Small intestine (tissue), 16 donors: ENCODE measurements around the gene CDCP1. TPM values are rescaled to one million over a fixed set of nuclear protein-coding genes. Genes with fewer than 3 reads are reported as not detected.

ENCODE experiments used
- DNase-seq, 2 donors: peaks; one replicate each; pipeline versions ENCODE4 v3.0.0 to v3.0.0-alpha.2; 2013
- FAIRE-seq: peaks from 2 replicates; lab custom pipeline; 2012; peaks lifted over from hg19 to GRCh38; lab: Jason Lieb, UNC
- H3K27ac ChIP-seq, 3 donors: one replicate each; pipeline ENCODE4 v1.5.1; 2013; ENCODE audit warnings: low read length in 2 of 3, mild to moderate bottlenecking in 2 of 3, control low read depth in 1 of 3, inconsistent platforms in 1 of 3, low read depth in 1 of 3, moderate library complexity in 1 of 3
- H3K27me3 ChIP-seq, 3 donors: one replicate each; pipeline ENCODE4 v1.6.1; 2013; ENCODE audit warnings: low read length in 3 of 3, inconsistent platforms in 1 of 3; ENCODE audit not compliant: control insufficient read depth in 3 of 3, insufficient read depth in 3 of 3
- H3K36me3 ChIP-seq, 3 donors: one replicate each; pipeline ENCODE4 v1.6.1; 2013; ENCODE audit warnings: low read length in 3 of 3, inconsistent platforms in 1 of 3, low read depth in 1 of 3, mild to moderate bottlenecking in 1 of 3, moderate library complexity in 1 of 3; ENCODE audit not compliant: control insufficient read depth in 3 of 3, insufficient read depth in 2 of 3
- H3K4me1 ChIP-seq, 3 donors: one replicate each; pipeline ENCODE4 v1.6.1; 2013; ENCODE audit warnings: low read length in 2 of 3, inconsistent platforms in 1 of 3, low read depth in 1 of 3, mild to moderate bottlenecking in 1 of 3, moderate library complexity in 1 of 3; ENCODE audit not compliant: control insufficient read depth in 3 of 3, insufficient read depth in 2 of 3
- H3K4me3 ChIP-seq, 3 donors: one replicate each; pipeline ENCODE4 v1.5.1; 2013; ENCODE audit warnings: low read length in 3 of 3, control low read depth in 1 of 3, inconsistent platforms in 1 of 3, low read depth in 1 of 3, mild to moderate bottlenecking in 1 of 3, moderate library complexity in 1 of 3
- H3K9me3 ChIP-seq, 2 donors: one replicate each; pipeline ENCODE4 v1.6.1; 2013; ENCODE audit warnings: low read depth in 1 of 2, low read length in 1 of 2; ENCODE audit not compliant: control insufficient read depth in 2 of 2, insufficient read depth in 1 of 2
- WGBS, 3 donors: extraction: QIAGEN DNeasy Blood & Tissue Kit; methylation state at CpG; one replicate each; pipeline ENCODE4 v1.1.7; 2013; 5-methylcytosine and 5-hydroxymethylcytosine counted together
- long read RNA-seq, 10 donors: transcript quantifications; one replicate each; lab custom pipeline, GENCODE V29; 2026
- polyA plus RNA-seq, 4 donors: library from polyadenylated mRNA; stranded (reverse) in 3 of 4; unstranded in 1 of 4; fragments of 200-250 nt in 3 of 4; fragments of 120-200 nt in 1 of 4; gene quantifications; one replicate each; pipeline versions ENCODE4 v1.2.1 to v1.2.3, GENCODE V29; 2013
- donor health status: healthy with polysubstance abuse.
- donor health status: control.
- donor health status: control.
- donor health status: Bipolar disorder and iron deficiency.
- donor health status: healthy.

Gene CDCP1, protein sequence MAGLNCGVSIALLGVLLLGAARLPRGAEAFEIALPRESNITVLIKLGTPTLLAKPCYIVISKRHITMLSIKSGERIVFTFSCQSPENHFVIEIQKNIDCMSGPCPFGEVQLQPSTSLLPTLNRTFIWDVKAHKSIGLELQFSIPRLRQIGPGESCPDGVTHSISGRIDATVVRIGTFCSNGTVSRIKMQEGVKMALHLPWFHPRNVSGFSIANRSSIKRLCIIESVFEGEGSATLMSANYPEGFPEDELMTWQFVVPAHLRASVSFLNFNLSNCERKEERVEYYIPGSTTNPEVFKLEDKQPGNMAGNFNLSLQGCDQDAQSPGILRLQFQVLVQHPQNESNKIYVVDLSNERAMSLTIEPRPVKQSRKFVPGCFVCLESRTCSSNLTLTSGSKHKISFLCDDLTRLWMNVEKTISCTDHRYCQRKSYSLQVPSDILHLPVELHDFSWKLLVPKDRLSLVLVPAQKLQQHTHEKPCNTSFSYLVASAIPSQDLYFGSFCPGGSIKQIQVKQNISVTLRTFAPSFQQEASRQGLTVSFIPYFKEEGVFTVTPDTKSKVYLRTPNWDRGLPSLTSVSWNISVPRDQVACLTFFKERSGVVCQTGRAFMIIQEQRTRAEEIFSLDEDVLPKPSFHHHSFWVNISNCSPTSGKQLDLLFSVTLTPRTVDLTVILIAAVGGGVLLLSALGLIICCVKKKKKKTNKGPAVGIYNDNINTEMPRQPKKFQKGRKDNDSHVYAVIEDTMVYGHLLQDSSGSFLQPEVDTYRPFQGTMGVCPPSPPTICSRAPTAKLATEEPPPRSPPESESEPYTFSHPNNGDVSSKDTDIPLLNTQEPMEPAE
- polyA plus RNA-seq: 10 to 100 TPM in 2 of 4 donors, 1 to 10 TPM in 2; 8.4 to 30.6 (median 12.6) TPM
- long read RNA-seq, donor 1: 0 reads
- long read RNA-seq, donor 2: 0 reads
- long read RNA-seq, donor 3, partial matches to known transcripts: 6 of 7 reads
- long read RNA-seq, donor 3, other reads (novel, unspliced or antisense): 0 of 7 reads
- long read RNA-seq, donor 4: 0 reads
- long read RNA-seq, donor 5: 0 reads
- long read RNA-seq, donor 6, partial matches to known transcripts: 0 of 2 reads
- long read RNA-seq, donor 6, other reads (novel, unspliced or antisense): 0 of 2 reads
- long read RNA-seq, donor 7: 0 reads
- long read RNA-seq, donor 8: 0 reads
- long read RNA-seq, donor 9, partial matches to known transcripts: 0 of 1 reads
- long read RNA-seq, donor 9, other reads (novel, unspliced or antisense): 0 of 1 reads
- long read RNA-seq, donor 10, full-length matches to known transcripts: 1 of 1 reads
- long read RNA-seq, donor 10, partial matches to known transcripts: 0 of 1 reads
- long read RNA-seq, donor 10, other reads (novel, unspliced or antisense): 0 of 1 reads

DNA sequence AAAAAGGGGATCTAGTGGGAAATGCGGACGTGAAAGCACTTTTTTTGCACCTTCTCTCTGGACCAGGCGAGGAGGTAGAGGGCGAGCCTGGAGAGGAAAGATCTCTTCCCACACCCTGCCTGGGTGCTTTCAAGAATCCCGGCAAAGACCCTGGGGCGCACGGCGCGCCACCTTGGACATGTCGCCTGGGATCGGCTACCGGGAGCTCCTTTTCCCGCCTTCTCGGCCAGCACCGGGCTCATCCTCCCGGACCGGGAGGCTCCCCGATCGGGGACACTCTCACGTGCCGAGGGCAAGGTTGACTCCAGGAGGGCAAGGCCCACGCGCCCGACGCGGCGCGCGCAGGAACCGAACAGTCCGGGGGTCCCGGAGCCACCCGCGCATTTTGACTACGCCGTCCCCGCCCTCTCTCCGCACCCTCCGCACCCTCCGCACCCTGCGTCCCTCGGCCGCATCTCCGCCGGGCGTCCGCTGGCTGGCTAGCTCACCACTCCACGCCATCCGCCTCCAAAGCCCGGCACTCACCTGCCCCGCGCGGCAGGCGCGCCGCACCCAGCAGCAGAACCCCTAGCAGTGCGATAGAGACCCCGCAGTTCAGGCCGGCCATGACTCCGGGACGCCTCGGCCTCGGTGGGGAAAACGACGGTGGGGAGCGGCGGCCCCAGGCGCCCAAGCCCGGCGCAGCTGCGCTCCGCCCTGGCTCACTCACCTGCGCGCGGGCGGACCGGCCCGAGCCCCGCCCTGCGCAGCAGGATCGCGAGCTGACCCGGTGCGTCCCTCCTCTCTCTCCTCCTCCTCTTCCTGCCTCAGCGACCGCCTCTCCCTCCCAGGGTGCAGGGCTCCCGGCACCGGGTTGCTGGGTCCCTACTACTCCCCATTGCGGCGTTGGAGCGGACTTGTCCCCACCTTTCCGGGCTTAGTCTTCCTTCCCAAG is at the start of gene CDCP1:
Gene CDCP1, minus strand, starts transcription at position 698 of the 934 bp plus-strand sequence. Its CDS starts 91 bp downstream, at position 607.
- Histone ChIP-seq H3K27ac (peak within 1 kb of the TSS; percentile 89 to 96 (median 96)), H3K4me3 (peak within 1 kb of the TSS; percentile 65 to 74 (median 74)), H3K4me1 (peaks cover 0 to 4% (median 2%) of the 10 kb centered on the region in 3 donors), H3K36me3 (no peaks in the 10 kb centered on the region), H3K27me3 (peaks cover 0 to 11% (median 2%) of the 10 kb centered on the region in 3 donors), H3K9me3 (no peaks in the 10 kb centered on the region)
- DNase-seq (peak; percentile 86 to 90), FAIRE-seq (no peak)
- WGBS, 3 donors: 0 to 2% (median 1%) methylated on average over 67 to 92 of the region's 92 CpGs

DNA sequence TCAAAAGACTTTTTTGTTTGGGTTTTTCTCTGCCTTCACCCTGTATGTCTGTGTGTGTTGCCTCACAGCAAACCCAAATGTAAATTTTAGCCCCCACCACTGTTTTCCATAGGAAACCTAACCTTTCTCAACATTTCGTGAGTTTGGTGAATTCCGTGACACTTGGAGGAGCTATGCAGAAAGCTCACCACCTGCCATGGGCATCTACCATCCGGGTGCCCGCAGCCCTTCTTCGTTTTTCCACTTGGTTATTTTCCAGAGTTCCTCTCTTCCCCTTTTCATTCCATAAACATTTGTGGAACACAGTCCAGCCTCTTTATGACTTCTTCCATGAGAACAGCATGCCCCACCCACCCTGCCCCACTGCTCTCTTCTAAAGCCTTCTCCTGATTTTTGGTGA is 48.6 kb upstream of the CDCP1 start:
- DNase-seq (no peak), FAIRE-seq (no peak)
- WGBS, 3 donors: 86 to 90% (median 87%) methylated on average over 5 of the region's 5 CpGs
- Histone ChIP-seq H3K27ac (no peak overlapping the region), H3K27me3 (no peaks in the 10 kb centered on the region), H3K9me3 (no peaks in the 10 kb centered on the region), H3K4me3 (no peak overlapping the region), H3K4me1 (peaks cover 0 to 2% (median 0%) of the 10 kb centered on the region in 3 donors), H3K36me3 (no peaks in the 10 kb centered on the region)

DNA sequence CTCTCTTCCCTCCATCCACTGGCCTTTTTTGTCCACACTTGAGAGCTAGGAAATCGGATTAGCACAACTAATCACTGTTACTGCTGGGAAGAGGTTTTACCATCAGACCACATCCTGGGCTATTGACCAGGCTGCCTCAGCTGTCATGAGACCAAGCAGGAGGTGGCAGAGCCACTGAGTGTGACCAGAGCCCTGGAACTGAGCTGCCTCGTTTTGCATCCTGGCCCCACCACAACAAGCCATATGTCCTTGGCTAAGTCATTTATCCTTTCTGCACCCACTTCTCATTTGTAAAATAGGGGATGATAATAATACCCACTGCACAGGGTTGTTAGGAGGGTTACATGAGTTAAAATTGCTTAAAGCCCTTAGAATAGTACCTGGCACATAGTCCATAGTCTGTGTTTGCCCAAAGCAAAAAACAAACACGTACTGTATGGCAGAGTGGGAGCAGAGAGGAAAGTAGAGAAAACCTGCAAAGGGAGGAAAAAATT is 45.8 kb upstream of the CDCP1 start:
- FAIRE-seq (no peak), DNase-seq (no peak)
- no peaks in the 10 kb centered on the region for H3K27me3 ChIP-seq
- no peak overlapping the region for H3K4me3 ChIP-seq
- WGBS, 3 donors: 48 to 58% (median 52%) methylated on average over 3 of the region's 3 CpGs
- H3K4me1 ChIP-seq: no peaks in the 10 kb centered on the region
- H3K9me3 ChIP-seq: no peaks in the 10 kb centered on the region
- H3K27ac ChIP-seq: no peak overlapping the region
- no peaks in the 10 kb centered on the region for H3K36me3 ChIP-seq

DNA sequence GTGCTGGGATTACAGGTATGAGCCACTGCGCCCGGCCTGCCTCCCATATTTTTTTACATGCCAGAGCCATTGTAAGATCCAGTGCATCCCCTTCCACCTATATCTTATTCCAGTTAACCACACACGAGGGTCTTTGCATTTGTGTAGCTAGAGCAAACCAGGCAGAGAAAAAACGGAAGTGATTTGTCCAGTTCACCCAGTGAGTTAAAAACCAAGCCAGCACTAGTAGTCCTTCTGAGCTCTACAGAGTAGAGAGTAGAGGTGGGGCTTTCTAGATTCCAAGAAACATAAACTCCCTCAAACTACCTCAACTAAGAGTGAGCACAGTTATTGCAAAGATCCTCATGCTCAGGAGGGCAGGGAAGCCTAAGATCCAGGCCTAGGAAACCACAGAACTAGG is 45.2 kb upstream of the CDCP1 start:
- WGBS, 3 donors: 90 to 92% (median 92%) methylated on average over 4 of the region's 4 CpGs
- FAIRE-seq: no peak
- H3K27me3 ChIP-seq: no peaks in the 10 kb centered on the region

GRCh38 chr3:45188719-45189659 is 42.8 kb upstream of the CDCP1 start:
- DNase-seq (no peak), FAIRE-seq (no peak)
- Histone ChIP-seq H3K9me3 (no peaks in the 10 kb centered on the region), H3K36me3 (no peaks in the 10 kb centered on the region), H3K4me1 (no peaks in the 10 kb centered on the region), H3K27me3 (no peaks in the 10 kb centered on the region), H3K27ac (no peak overlapping the region), H3K4me3 (no peak overlapping the region)
- WGBS, 3 donors: 71 to 75% (median 74%) methylated on average over 7 to 8 of the region's 8 CpGs

More for the DNA sequence above, 45.2 kb upstream of the CDCP1 start:
- H3K9me3 ChIP-seq: no peaks in the 10 kb centered on the region
- H3K4me3 ChIP-seq: no peak overlapping the region
- no peaks in the 10 kb centered on the region for H3K36me3 ChIP-seq
- H3K4me1 ChIP-seq: no peaks in the 10 kb centered on the region
- no peak overlapping the region for H3K27ac ChIP-seq
- DNase-seq: no peak

DNA sequence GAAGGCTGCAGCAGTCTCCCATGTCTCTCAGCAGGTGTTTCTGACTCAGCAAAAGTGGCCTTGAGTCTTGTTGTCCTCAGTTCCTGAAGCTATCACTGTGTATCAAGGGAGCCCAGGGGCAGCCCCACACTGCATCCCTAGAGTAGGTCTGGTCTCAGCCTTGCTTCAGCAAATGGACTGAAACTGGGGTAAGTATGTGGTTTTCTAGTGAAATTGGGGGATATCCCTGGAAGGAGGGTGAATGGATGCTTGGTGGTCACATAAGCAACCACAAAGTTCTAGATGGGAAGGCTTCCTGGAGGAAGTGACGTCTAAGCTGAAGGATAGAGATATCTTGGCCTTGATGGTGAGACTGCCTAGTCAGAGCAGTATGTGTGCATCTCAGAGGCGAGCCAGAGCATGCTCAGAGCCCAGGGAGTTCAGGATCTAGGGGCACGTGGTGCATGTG is 41.5 kb upstream of the CDCP1 start:
- WGBS, 3 donors: 65 to 75% (median 73%) methylated on average over 3 of the region's 3 CpGs
- H3K27ac ChIP-seq: no peak overlapping the region
- H3K4me3 ChIP-seq: no peak overlapping the region
- no peaks in the 10 kb centered on the region for H3K36me3 ChIP-seq
- no peaks in the 10 kb centered on the region for H3K27me3 ChIP-seq
- no peak for DNase-seq
- no peak for FAIRE-seq
- peaks cover 0 to 9% (median 0%) of the 10 kb centered on the region in 3 donors for H3K4me1 ChIP-seq
- no peaks in the 10 kb centered on the region for H3K9me3 ChIP-seq
